ENCODE results near the gene MB.
A peak's percentile ranks its signal among the peaks of the same experiment; 100 is the strongest.

MB gene

DNA sequence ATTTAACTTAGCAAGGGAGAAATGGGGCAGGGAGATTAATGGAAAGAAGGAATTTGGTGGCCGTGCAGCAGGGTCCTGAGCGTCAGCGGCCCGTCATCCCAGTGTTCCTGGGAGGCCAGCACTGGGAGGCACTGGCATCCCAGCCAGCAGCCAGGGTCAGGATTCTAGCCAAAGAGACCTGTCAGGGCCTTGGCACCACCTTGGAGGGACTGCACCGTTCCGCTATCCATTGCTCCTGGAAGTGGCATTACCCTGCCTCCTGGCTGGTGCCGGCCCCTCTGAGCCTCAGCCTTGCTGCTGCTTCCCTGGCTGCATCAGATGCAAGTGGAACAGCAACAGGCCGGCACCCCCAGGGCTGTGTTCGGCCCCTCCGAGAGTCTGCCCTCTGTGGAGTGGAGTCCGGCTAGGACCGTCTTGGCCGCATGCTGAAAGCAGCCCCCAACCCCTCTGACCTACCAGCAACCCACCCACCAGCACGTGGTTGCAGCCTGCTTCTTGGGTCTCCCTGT lies 46.4 kb downstream of the MB start:
- no peak for DNase-seq

- no peak for DNase-seq
Observed at GRCh38 chr22:35569916-35570315, 47.2 kb downstream of the MB start.

DNA sequence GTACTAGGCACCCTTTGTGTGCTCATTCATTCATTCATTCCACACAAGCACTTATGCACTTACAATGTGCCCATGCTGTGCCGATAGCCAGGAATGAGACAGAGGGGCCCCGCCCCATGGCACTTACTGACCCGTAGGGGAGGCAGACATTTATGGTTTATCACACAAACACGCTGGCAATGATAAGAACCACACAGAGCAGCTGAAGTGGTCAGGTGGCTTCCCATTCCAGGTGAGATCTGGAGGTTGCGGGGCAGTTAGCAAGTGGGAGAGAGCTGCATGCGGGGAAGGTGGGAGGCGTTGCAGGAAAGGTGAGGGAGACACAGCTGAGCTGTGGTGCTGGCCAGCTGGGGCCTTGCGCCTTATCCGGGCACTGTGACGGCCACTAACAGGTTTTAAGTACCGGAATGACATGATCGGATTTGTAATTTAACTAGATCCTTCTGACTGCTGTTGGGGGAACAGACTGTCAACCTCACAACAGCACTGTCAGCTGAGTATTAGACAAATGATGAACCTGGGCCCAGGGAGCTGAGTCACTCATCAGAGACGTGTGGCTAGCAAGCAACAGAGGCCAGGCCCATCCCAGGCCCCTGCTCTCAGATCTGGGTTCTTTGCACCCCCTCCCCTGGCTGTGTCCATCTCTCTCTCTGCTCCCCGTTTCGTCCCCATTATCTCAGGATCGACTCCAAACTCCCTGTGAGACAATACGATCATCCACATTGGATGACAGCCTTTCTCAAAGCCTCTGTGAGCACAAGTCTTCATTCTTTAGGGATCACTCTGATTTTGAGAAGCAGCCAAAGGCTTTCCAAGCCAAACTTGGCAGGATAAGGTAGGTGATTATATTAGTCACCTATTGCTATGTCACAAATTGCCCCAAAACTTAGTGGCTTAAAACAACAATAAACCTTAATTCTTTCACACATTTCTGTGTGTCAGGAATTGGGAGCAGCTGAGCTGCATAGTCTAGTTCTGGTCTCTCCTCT lies 48.1 kb downstream of the MB start:
- DNase-seq = peak; percentile 55

DNA sequence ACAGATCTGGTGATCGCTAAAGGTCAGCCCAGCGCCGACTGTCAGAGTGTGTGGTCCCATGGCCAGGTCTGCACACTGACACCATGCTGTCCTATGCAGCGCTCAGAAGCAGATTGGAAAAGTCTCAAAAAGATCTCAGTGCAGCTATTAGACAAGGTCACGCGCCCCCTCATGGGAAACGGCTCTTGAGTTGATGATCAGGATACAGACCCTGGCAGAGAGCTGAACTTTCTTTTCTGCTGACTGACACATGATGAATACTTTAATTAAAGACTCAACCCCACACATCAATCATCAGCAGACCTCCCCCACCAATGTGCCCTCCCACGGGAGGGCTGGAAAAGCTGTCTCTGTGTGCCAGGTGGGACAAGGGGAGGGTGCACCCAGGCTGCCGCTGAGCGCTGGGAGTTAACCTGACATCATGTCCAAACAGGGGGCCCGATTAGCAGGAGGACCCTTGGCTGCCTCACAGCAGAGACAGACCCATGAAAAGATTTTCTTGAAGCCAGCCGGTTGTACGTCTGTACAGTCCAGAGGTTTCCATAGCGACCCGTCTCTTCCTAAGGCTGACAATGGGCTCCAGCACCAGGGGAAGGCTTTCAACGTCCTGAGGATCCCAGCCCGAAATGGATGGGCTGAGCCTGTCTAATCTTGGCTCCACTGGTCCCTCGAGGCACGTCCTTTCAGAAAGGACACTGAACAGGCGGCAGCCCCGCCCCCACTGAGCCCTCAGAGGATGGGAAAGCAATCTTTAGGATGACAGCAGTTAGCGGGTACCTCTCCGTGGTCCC lies 49.6 kb downstream of the MB start:
- no peak for DNase-seq

GRCh38 chr22:35564975-35565867 lies 51.9 kb downstream of the MB start:
- peak; percentile 83 for DNase-seq

GRCh38 chr22:35563211-35563610 lies 53.9 kb downstream of the MB start:
- DNase-seq = no peak

DNA sequence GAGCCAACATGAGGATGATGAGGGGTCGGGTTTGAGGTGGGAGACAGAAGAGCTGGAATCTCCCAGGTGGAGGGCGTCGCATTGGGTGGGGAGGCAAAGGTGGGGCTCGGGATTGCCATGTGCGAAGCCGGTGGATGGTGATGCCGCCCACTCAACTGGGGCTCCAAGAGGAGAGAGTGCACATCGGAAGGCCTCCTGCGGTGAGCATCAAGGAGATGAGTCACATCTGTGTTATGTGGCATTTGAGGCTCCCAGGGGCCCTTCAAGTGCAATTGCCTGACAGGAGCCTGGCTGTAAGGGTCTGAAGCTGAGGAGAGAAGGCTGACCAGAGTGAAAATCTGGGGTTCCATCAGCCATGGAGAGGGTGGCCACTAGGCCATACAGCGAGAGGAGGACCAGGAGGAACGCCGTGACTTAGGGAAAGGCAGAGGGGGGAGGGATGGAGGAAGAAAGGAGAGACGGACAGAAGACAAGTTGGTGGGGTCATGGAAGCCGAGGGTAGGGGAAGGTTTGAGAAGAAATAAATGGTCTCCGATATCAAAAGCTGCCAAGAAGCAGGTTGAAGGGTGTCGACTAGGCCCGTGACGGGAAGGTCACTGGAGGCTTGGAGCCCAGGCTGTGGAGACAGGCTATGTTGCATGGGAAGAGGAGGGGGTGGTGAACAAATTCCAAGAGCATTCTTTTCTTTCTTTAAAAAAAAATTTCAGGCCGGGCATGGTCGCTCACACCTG lies 55.2 kb downstream of the MB start:
- DNase-seq = peak; percentile 81

DNA sequence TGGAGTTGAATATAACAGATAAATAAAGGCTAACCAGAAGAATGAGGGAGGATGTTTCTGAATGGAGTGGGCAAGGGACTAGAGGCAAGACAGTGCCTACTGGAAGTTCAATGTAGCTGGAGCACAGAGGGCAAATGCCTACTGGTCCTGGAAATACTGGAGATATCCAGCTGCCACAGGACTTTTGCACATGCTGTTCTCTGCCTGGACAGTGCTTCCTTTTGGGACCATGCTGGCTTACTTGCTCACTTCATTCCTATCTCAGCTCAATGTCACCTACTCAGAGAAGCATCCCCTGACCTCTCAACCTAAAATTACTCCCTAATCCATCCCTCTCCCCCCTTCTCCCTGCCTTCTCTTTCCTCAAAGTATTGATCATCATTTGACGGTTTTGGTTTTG lies 56.3 kb downstream of the MB start:
- DNase-seq = no peak

DNA sequence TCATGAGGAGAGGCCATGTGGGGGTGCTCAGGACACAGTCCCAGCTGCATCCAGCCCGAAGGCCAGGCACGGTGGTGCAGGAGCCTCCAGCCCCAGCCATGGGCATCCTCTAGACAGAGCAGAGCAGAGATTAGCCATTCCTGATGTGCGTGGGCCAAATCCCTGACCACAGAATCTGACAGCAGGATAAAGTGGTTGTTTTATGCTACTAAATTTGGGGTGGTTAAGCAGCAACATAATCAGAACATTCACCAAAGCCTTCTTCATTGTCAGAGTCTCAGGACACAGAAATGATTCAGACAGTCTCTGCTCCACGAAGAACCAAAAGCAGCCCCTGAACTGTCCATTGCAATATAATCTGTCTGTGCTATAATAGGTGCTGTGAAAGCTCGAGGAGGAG lies 56.8 kb downstream of the MB start:
- DNase-seq = no peak

DNA sequence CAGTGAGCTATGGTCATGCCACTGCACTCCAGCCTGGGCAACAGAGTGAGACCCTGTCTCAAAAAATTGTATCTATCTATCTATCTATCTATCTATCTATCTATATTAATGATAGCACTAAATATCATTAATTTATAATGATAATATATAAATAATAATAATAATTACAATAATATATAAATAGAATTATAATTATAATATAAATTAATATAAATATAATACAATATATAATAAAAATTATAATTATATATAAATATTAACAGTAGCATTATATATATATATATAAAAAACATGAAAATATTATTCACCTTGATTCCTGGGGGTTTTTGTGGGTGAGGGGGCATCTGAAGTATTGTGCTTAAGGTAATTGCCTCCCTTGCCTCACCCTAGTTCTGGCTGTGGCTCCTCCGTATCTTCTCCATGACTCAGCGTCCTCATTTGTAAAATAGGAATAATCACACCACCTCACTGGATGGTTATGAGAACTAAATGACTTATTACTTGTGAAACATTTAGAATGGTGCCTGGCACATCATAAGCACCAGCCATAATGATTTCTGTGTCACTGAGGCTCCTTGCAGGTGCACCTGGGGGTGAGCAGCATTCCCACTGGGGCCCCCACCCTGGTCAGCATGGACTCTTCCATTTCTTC lies 57.6 kb downstream of the MB start:
- no peak for DNase-seq

GRCh38 chr22:35558719-35559118 lies 58.4 kb downstream of the MB start:
- DNase-seq = no peak

- no peak for DNase-seq
Observed at GRCh38 chr22:35558031-35558430, 59.1 kb downstream of the MB start.

Measured in fibroblast of skin of scalp (primary cell).